RWPE2 (cell line): ENCODE data around the gene EML1.
"Not testable (repeated sequence)": the region's sequence is repeated elsewhere in the genome, so short reads cannot be mapped to it uniquely, and the experiment has no call there.

Source experiments
- ATAC-seq: fragments of 200-7000 bp; cut with Tn5 transposase; 3 replicates; pipeline ENCODE4 v1.9.1; 2021; ENCODE audit warnings: low read depth
- DNase-seq: peaks from one replicate; pipeline ENCODE4 v3.0.0-alpha.2; 2020; ENCODE audit warnings: low spot score
- H3K27ac ChIP-seq: fragments of 450-650 bp; 2 replicates; pipeline ENCODE4 v1.5.1; 2017; ENCODE audit warnings: mild to moderate bottlenecking; ENCODE audit not compliant: poor library complexity, severe bottlenecking
- H3K27me3 ChIP-seq: fragments of 250-450 bp; sonication (Bioruptor Pico); 2 replicates; pipeline ENCODE4 v1.5.1; 2021; ENCODE audit warnings: mild to moderate bottlenecking, moderate library complexity; ENCODE audit not compliant: insufficient read depth, poor library complexity, severe bottlenecking
- H3K36me3 ChIP-seq: fragments of 250-450 bp; sonication (Bioruptor Pico); 2 replicates; pipeline ENCODE4 v1.5.1; 2020; ENCODE audit warnings: low read depth, mild to moderate bottlenecking, moderate library complexity
- H3K4me1 ChIP-seq: fragments of 250-450 bp; sonication (Bioruptor Pico); 2 replicates; pipeline ENCODE4 v1.5.1; 2021; ENCODE audit warnings: mild to moderate bottlenecking, moderate library complexity; ENCODE audit not compliant: insufficient read depth, poor library complexity, severe bottlenecking
- H3K4me3 ChIP-seq: fragments of 250-450 bp; sonication (Bioruptor Pico); 2 replicates; pipeline ENCODE4 v1.5.1; 2021; ENCODE audit warnings: mild to moderate bottlenecking, moderate library complexity; ENCODE audit not compliant: severe bottlenecking
- H3K9me3 ChIP-seq: fragments of 250-450 bp; sonication (Bioruptor Pico); 2 replicates; pipeline ENCODE4 v1.5.1; 2021; ENCODE audit warnings: mild to moderate bottlenecking, moderate library complexity; ENCODE audit not compliant: severe bottlenecking
- TF ChIP-seq, protein P1 (sequence below): fragments of 450-650 bp; IDR thresholded peaks from one replicate; pipeline ENCODE4 v1.5.1; 2017; ENCODE audit warnings: mild to moderate bottlenecking, moderate library complexity; ENCODE audit not compliant: poor library complexity, severe bottlenecking

EML1 gene

GRCh38 chr14:99759546-99759925 lies 33.7 kb upstream of the EML1 start:
- Histone ChIP-seq H3K27me3 (no peaks in the 10 kb centered on the region), H3K4me3 (no peak overlapping the region), H3K27ac (no peak overlapping the region), H3K36me3 (no peaks in the 10 kb centered on the region), H3K4me1 (peaks cover 34% of the 10 kb centered on the region), H3K9me3 (no peaks in the 10 kb centered on the region)
- peak; percentile 51 for DNase-seq
- ATAC-seq, result no peak
- TF ChIP-seq, protein P1, sequence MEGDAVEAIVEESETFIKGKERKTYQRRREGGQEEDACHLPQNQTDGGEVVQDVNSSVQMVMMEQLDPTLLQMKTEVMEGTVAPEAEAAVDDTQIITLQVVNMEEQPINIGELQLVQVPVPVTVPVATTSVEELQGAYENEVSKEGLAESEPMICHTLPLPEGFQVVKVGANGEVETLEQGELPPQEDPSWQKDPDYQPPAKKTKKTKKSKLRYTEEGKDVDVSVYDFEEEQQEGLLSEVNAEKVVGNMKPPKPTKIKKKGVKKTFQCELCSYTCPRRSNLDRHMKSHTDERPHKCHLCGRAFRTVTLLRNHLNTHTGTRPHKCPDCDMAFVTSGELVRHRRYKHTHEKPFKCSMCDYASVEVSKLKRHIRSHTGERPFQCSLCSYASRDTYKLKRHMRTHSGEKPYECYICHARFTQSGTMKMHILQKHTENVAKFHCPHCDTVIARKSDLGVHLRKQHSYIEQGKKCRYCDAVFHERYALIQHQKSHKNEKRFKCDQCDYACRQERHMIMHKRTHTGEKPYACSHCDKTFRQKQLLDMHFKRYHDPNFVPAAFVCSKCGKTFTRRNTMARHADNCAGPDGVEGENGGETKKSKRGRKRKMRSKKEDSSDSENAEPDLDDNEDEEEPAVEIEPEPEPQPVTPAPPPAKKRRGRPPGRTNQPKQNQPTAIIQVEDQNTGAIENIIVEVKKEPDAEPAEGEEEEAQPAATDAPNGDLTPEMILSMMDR, result no peak

- Histone ChIP-seq H3K27me3 (no peaks in the 10 kb centered on the region), H3K4me3 (no peak overlapping the region), H3K36me3 (no peaks in the 10 kb centered on the region), H3K9me3 (no peaks in the 10 kb centered on the region), H3K27ac (no peak overlapping the region), H3K4me1 (peaks cover 29% of the 10 kb centered on the region)
- no peak for ATAC-seq
- TF ChIP-seq, protein P1, result no peak
- DNase-seq, result no peak
Observed at GRCh38 chr14:99760817-99761216, 32.4 kb upstream of the EML1 start.

GRCh38 chr14:99762911-99763310 lies 30.3 kb upstream of the EML1 start:
- DNase-seq, ATAC-seq, H3K36me3 ChIP-seq, H3K9me3 ChIP-seq, H3K27ac ChIP-seq, H3K4me3 ChIP-seq, H3K4me1 ChIP-seq, H3K27me3 ChIP-seq: not testable (repeated sequence)

- DNase-seq, result no peak
- no peaks in the 10 kb centered on the region for H3K36me3 ChIP-seq
- ATAC-seq, result no peak
Observed at GRCh38 chr14:99763527-99764221, 29.5 kb upstream of the EML1 start.

DNA sequence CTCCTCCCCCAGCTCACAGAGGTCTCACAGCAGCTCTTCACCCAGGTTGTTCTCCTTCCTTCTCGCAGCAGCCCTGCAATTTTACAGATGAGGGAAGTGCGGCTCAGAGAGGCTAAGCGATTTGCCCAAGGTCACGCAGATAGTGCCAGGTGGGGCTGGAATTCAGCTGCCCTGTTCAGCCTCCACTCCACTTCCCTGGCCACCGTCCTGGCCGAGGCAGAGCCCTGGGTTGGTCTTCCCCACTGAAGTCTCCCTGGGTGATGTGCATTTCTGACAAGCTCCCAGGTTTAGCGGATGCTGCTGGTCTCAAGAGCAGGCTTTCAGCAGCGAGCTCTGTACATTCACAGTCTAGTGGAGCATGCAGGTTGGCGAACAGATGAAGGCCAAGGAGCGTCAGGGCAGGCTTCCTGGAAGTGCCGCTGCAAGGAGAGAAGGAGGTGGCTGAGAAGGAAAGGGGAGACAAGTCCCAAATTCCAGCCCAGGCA lies 28.9 kb upstream of the EML1 start:
- H3K27ac ChIP-seq, result no peak overlapping the region
- H3K4me1 ChIP-seq, result no peaks in the 10 kb centered on the region
- TF ChIP-seq, protein P1, result no peak
- no peaks in the 10 kb centered on the region for H3K36me3 ChIP-seq
- DNase-seq (no peak), ATAC-seq (no peak)
- H3K27me3 ChIP-seq, result no peaks in the 10 kb centered on the region
- no peaks in the 10 kb centered on the region for H3K9me3 ChIP-seq
- no peak overlapping the region for H3K4me3 ChIP-seq

More at GRCh38 chr14:99763527-99764221, 29.5 kb upstream of the EML1 start:
- Histone ChIP-seq H3K4me1 (peaks cover under 1% of the 10 kb centered on the region), H3K27ac (no peak overlapping the region), H3K9me3 (no peaks in the 10 kb centered on the region), H3K4me3 (no peak overlapping the region), H3K27me3 (no peaks in the 10 kb centered on the region)
- TF ChIP-seq, protein P1, result no peak
